Measurements from ENCODE around the gene HTD2.
"Not testable (repeated sequence)": the region's sequence is repeated elsewhere in the genome, so short reads cannot be mapped to it uniquely, and the experiment has no call there.

Gene HTD2

GRCh38 chr3:58332575-58333188 is 26.4 kb downstream of the HTD2 start, which contains the start of gene PXK:
Gene PXK, plus strand, starts transcription at chr3:58332892. Its CDS starts 97 bp downstream, at chr3:58332989.
- DNase-seq (ENCODE audit: low read depth in 2 of 2), result peak; percentile 60

GRCh38 chr3:58333206-58334012 is 27.1 kb downstream of the HTD2 start:
- peak in 1 of 2 donors; percentile 21 for DNase-seq (ENCODE audit: low read depth in 2 of 2)

- DNase-seq (ENCODE audit: low read depth in 2 of 2), result no peak
These were observed 27.6 kb downstream of the HTD2 start for GRCh38 chr3:58334013-58334321.

GRCh38 chr3:58334506-58334884 is 28.2 kb downstream of the HTD2 start:
- DNase-seq (ENCODE audit: low read depth in 2 of 2), result no peak

DNA sequence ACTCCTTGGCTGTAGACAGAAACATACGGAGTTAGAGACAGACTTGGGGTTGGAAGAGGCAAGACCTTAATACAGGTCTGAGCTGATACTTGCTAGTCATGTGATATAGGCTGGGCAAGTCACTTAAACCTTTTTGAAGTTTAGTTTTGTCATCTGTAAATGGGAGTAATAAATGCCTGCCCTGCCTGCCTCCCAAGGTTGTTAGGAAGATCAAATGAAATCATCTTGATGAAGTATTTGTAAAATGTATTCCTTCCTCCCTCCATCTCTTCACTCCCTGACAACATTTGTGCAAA is 29.3 kb downstream of the HTD2 start:
- DNase-seq (ENCODE audit: low read depth in 2 of 2), result no peak

DNA sequence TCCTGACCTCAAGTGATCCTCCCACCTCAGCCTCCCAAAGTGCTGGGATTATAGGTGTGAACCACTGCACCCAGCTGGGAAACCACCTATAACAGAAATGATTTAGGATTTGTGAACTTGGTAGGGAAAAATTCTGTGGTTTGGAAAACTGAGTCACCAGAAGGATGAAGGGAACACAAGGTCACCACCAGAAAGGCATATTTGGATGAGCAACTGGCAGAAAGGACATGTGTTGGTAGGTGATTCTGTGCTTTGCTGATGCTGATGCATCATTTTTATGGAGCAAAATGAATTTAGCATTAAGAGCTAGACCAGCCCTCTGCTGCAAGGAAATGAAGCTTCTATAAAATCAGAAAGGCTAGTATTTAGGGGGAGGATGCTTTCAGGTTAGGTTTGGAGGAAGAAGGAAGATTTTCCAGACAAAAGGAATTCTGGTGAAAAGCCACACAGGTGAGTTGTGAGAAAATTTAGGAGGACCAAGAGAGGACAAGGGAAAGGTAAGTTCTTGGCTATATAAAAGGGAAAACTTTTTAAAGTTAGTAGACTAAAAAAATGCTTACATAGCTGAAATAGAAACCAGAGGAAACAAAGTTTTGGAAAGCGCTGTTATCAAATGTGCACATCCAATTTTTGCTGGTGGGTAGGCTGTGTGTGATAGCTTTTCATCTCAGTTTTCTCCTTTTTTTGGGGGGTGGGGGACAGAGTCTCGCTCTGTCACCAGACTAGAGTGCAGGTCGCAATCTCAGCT is 30.0 kb downstream of the HTD2 start:
- DNase-seq (ENCODE audit: low read depth in 2 of 2), result no peak

DNA sequence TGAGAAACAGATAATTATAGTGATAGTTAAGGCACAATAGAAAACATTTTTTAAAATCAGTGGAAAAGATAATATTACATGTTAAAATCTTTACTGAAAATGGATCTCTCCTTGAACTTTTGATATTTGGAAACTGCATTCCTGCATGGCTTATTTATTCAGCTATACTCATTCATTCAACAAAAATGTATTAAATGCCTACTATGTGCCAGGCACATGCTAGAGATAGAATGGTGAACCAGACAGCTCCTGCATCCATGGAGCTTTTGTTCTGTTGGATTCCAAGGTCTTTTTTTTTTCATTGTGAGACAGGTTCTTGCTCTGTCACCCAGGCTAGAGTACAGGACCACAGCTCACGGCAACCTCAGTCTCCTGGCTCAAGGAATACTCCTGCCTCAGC is 30.9 kb downstream of the HTD2 start:
- no peak for DNase-seq (ENCODE audit: low read depth in 2 of 2)

GRCh38 chr3:58339146-58339545 is 32.8 kb downstream of the HTD2 start:
- not testable (repeated sequence) for DNase-seq (ENCODE audit: low read depth in 2 of 2)

GRCh38 chr3:58340594-58341244 is 34.4 kb downstream of the HTD2 start:
- DNase-seq (ENCODE audit: low read depth in 2 of 2), result no peak

DNA sequence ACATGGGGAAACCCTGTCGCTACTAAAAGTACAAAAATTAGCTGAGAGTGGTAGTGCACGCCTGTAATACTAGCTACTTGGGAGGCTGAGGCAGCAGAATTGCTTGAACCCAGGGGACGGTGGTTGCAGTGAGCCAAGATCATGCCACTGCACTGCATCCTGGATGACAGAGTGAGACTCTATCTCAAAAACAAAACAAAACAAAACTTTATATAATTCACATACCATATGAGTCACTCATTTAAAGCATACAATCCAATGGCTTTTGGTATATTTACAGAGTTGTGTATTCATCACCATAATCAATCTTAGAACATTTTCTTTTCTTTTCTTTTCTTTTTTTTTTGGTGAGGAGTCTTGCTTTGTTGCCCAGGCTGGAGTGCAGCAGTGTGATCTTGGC is 35.1 kb downstream of the HTD2 start:
- no peak for DNase-seq (ENCODE audit: low read depth in 2 of 2)

DNA sequence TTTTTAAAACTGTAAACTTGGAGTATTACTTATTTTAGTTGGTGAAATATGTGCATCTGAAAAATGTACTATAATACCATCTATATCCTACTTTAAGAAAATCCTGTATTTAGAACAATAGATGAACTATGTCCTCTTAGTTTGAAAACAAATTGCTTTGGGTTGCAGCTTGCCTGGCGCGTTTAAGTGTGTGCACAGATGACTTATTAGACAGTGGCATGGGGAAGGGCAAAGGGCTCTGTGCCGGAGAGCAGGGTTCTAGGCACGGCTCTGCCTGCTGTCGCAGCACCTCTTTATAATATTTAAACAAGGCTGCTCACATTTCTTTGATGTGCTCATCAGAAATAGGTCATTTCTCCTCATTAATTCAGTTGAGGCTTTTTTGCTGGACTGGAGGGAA is 36.4 kb downstream of the HTD2 start:
- no peak for DNase-seq (ENCODE audit: low read depth in 2 of 2)

- no peak for DNase-seq (ENCODE audit: low read depth in 2 of 2)
These were observed 39.1 kb downstream of the HTD2 start for GRCh38 chr3:58345457-58345856.

GRCh38 chr3:58346368-58346767 is 40.0 kb downstream of the HTD2 start:
- no peak for DNase-seq (ENCODE audit: low read depth in 2 of 2)

- DNase-seq (ENCODE audit: low read depth in 2 of 2), result no peak
These were observed 41.7 kb downstream of the HTD2 start for GRCh38 chr3:58347984-58348383.

DNA sequence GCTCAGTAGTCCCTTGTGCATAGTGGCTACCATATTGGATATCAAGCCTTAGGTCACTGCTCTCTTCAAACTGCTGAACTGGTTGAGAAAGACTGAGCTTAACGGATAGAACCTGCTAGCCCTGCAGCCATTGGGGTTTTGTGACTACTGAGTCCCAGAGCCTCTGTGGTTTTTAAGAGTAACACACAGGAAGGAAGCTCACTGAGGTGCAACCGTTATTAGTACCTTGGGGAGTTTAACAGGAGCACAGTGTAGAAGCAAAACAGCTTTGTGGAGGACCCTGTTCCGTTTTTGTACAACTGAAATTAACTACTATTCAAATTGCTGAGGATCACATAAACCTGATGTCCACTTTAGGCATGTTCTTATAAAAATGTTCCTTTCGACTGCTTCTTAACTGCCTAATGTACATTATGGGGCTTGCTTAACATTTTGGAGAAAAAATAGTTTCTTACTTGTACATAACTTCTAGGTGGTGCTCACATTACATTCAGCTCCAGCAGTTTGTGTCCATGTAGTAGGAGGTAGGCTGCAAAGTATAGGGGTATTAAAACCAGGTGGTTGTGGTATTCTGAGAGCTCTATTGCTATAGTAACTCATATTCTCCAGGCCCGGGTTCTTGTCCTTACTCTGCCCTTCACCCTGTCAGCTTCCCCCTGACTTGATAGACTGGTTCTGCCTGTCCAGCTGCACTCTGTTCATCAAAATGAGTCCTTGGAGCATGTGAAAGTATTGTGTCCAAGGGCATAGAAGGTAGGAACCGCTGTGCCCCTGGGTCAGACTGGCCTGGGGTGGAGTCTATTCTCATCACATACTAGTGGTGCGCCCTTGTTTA is 43.7 kb downstream of the HTD2 start:
- DNase-seq (ENCODE audit: low read depth in 2 of 2), result no peak

GRCh38 chr3:58350627-58351013 is 44.3 kb downstream of the HTD2 start:
- no peak for DNase-seq (ENCODE audit: low read depth in 2 of 2)

GRCh38 chr3:58351920-58352319 is 45.6 kb downstream of the HTD2 start:
- DNase-seq (ENCODE audit: low read depth in 2 of 2), result no peak

DNA sequence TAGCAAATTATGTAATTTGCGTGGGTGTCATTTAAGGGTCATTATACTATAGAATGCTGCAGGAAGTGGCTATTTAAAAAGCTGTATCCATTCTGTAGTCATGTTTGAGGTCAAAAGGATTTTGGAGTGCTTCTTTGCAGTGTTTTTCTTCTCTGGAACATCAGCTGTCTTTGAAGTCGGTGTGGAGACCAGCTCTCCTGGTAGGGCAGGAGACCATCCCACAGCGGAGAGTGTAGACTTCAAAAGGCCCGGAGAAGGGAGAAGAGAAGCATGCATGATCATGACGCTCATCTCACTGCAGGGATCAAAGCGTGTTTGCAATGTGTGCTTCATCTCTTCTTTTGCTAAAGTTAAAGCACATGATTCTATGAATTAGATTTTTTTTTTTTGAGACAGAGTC is 46.3 kb downstream of the HTD2 start:
- DNase-seq (ENCODE audit: low read depth in 2 of 2), result no peak

GRCh38 chr3:58353722-58354553 is 47.6 kb downstream of the HTD2 start:
- no peak for DNase-seq (ENCODE audit: low read depth in 2 of 2)

GRCh38 chr3:58355179-58355578 is 48.9 kb downstream of the HTD2 start:
- DNase-seq (ENCODE audit: low read depth in 2 of 2), result no peak

GRCh38 chr3:58356054-58356453 is 49.7 kb downstream of the HTD2 start:
- DNase-seq (ENCODE audit: low read depth in 2 of 2), result no peak
